Measurements from ENCODE around the gene SPHKAP.
"Not testable (repeated sequence)": the region's sequence is repeated elsewhere in the genome, so short reads cannot be mapped to it uniquely, and the experiment has no call there.

The SPHKAP gene

GRCh38 chr2:228181098-228182019 lies at the start of gene SPHKAP:
Gene SPHKAP, minus strand, starts transcription at chr2:228181687. Its CDS starts 89 bp downstream, at chr2:228181598.
- DNase-seq (ENCODE audit: low read depth in 2 of 2) = no peak

- DNase-seq (ENCODE audit: low read depth in 2 of 2) = no peak
Observed at GRCh38 chr2:228227466-228227865, 46.0 kb upstream of the SPHKAP start.

- no peak for DNase-seq (ENCODE audit: low read depth in 2 of 2)
Observed at GRCh38 chr2:228224410-228224809, 42.9 kb upstream of the SPHKAP start.

GRCh38 chr2:228218593-228218992 lies 37.1 kb upstream of the SPHKAP start:
- not testable (repeated sequence) for DNase-seq (ENCODE audit: low read depth in 2 of 2)

GRCh38 chr2:228197504-228197903 lies 16.0 kb upstream of the SPHKAP start:
- DNase-seq (ENCODE audit: low read depth in 2 of 2) = no peak

GRCh38 chr2:228180181-228181097 lies 1.0 kb downstream of the SPHKAP start:
- DNase-seq (ENCODE audit: low read depth in 2 of 2) = no peak

GRCh38 chr2:228167290-228167689 lies 14.2 kb downstream of the SPHKAP start:
- DNase-seq (ENCODE audit: low read depth in 2 of 2) = no peak

- no peak for DNase-seq (ENCODE audit: low read depth in 2 of 2)
Observed at GRCh38 chr2:228164718-228165117, 16.8 kb downstream of the SPHKAP start.

GRCh38 chr2:228157841-228158240 lies 23.6 kb downstream of the SPHKAP start:
- DNase-seq (ENCODE audit: low read depth in 2 of 2) = no peak

GRCh38 chr2:228144961-228145360 lies 36.5 kb downstream of the SPHKAP start:
- no peak for DNase-seq (ENCODE audit: low read depth in 2 of 2)

GRCh38 chr2:228140934-228141528 lies 40.5 kb downstream of the SPHKAP start:
- no peak for DNase-seq (ENCODE audit: low read depth in 2 of 2)

- no peak for DNase-seq (ENCODE audit: low read depth in 2 of 2)
Observed at GRCh38 chr2:228136027-228136426, 45.5 kb downstream of the SPHKAP start.

GRCh38 chr2:228135300-228135699 lies 46.2 kb downstream of the SPHKAP start:
- DNase-seq (ENCODE audit: low read depth in 2 of 2) = no peak

GRCh38 chr2:228131833-228132232 lies 49.7 kb downstream of the SPHKAP start:
- DNase-seq (ENCODE audit: low read depth in 2 of 2) = no peak

GRCh38 chr2:228126401-228126800 lies 55.1 kb downstream of the SPHKAP start:
- DNase-seq (ENCODE audit: low read depth in 2 of 2) = no peak

GRCh38 chr2:228118940-228119339 lies 62.5 kb downstream of the SPHKAP start:
- DNase-seq (ENCODE audit: low read depth in 2 of 2) = no peak

GRCh38 chr2:228107846-228108245 lies 73.6 kb downstream of the SPHKAP start:
- no peak for DNase-seq (ENCODE audit: low read depth in 2 of 2)

- DNase-seq (ENCODE audit: low read depth in 2 of 2) = no peak
Observed at GRCh38 chr2:228105526-228106250, 75.8 kb downstream of the SPHKAP start.

GRCh38 chr2:228104215-228104614 lies 77.3 kb downstream of the SPHKAP start:
- no peak for DNase-seq (ENCODE audit: low read depth in 2 of 2)

GRCh38 chr2:228103379-228103778 lies 78.1 kb downstream of the SPHKAP start:
- no peak for DNase-seq (ENCODE audit: low read depth in 2 of 2)

GRCh38 chr2:228102949-228103348 lies 78.5 kb downstream of the SPHKAP start:
- DNase-seq (ENCODE audit: low read depth in 2 of 2) = no peak

Measured in fibroblast of skin of left biceps (primary cell).